Epidermal melanocyte (primary cell): Measurements from ENCODE around the gene MAP4K1.
A peak's percentile ranks its signal among the peaks of the same experiment; 100 is the strongest.
"Not testable (repeated sequence)": the region's sequence is repeated elsewhere in the genome, so short reads cannot be mapped to it uniquely, and the experiment has no call there.

ENCODE experiments used
- DNase-seq: peaks from one replicate; pipeline ENCODE4 v3.0.0; 2011; ENCODE audit warnings: low spot score; ENCODE audit not compliant: insufficient read length

Gene MAP4K1

DNA sequence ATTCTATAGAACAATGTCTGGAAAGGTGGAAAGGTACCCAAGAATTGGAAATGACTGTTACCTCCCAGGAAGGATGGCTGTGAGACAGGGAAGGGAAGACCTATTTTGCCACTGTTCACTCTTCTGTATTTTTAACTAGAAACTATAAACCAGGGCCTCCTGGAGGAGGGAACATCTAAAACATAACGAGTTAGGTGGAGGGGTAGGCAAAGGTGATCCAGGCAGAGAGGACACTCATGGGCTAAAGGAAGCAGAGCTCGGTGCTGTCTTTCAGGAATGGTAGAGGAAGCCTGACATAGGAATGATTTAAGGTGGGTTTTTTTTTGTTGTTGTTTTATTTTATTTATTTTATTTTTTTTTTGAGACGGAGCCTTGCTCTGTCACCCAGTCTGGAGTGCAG, 7.1 kb upstream of the MAP4K1 start:
- no peak for DNase-seq

- DNase-seq: no peak
Measured at GRCh38 chr19:38619361-38620174, 1.8 kb upstream of the MAP4K1 start.

- peak; percentile 97 for DNase-seq
Measured at GRCh38 chr19:38618590-38619360, 1.0 kb upstream of the MAP4K1 start, which contains the start of gene EIF3K. EIF3K (plus strand) TSS chr19:38619188; CDS start chr19:38619269, 81 bp downstream.

- no peak for DNase-seq
Measured at GRCh38 chr19:38617283-38617763, 430 bp downstream of the MAP4K1 start.

GRCh38 chr19:38616265-38616664, 1.5 kb downstream of the MAP4K1 start:
- DNase-seq: no peak

GRCh38 chr19:38615007-38615581, 2.7 kb downstream of the MAP4K1 start:
- DNase-seq: no peak

- DNase-seq: no peak
Measured at GRCh38 chr19:38614289-38614688, 3.5 kb downstream of the MAP4K1 start.

GRCh38 chr19:38606131-38606530, 11.6 kb downstream of the MAP4K1 start:
- DNase-seq: no peak

DNA sequence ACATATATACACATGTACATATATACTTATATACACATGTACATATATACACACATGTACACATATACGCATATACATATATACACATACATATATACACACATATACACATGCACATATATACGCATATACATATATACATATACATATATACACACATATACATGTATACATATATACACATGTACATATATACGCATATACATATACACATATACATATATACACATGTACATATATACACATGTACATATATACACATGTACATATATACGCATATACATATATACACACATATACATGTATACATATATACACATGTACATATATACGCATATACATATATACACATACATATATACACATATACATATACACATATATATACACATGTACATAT, 14.9 kb downstream of the MAP4K1 start:
- DNase-seq: not testable (repeated sequence)

DNA sequence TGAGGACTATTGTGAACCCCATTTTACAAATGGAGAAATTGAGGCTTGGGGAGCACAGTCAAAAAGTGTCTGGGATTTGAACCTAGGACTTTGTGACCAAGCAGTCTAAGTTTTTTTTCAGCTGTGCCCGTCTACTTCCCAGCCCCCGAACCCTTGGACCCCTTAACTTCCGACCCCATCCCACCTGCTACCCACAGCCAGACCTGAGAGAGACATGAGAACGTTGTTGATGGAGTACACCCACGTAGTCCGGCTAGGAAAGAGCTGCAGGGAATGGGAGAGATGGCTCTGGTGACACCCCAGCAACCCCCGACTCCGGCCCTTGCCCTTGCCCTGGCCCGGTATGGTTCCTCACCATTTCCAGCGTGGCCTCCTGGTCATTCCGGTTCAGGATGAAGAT, 18.0 kb downstream of the MAP4K1 start:
- DNase-seq: no peak

DNA sequence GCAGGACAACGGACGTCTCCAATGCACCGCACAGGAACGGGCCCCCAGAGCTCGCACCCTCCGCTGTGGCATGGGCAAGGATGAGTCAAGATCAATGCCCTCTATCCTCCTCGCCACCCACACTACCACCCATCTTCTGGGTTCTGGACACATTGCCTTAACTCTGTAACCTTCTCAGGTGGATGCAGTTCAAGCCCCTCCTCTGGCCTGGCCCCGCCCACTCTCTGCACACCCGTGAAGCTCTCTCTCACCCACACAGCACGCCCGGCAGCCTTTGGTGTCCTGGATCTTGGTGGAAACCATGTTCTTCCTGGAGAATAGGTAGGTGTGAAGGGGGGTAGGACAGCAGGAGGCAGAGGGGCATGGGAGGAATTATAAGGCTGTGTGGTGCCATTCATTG, 20.7 kb downstream of the MAP4K1 start:
- DNase-seq: no peak

DNA sequence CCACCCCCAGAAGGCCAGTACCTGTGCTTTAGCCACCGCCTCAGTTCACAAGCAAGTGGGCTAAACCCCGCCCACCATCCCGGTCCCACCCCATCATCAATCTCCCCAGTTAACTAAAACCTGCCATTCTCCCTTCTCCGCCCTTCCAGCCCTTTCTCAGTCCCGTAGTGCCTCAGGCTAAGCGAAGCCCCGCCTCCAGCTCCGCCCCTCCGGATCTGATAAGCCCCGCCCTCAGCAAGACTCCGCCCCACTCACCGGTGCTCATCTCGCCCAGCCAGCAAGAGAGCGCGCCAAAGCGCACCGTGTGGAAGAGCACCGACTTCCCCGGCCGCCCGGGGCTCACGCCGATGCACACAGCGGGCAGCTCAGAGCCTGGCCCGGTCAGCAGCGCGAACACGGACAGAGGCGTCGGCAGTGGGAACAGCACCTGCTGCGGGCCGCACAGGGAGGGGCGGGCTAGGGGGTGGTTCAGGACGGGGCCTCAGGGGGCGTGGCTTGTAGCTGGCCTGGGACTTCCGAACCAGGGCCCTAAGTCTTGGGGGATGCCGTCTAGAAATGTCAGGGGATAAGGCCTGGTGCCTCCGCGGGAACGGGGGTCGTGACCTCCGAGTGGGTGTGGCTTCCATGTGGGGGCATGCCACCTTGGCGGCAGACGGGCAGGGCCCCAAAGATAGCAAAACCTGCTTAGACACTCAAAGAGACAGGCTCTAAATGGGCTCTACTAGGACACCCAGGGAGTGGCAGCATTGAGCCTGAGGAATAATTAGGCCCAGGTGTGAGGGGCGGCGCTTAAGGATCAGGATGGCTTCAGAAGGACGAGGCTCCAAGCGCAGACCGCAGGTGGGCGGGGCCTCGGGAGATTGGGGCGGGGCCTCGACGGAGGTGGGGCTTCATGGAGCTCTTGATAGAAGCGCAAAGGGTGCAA, 21.4 kb downstream of the MAP4K1 start:
- no peak for DNase-seq

- no peak for DNase-seq
Measured at GRCh38 chr19:38592940-38593339, 24.8 kb downstream of the MAP4K1 start.

DNA sequence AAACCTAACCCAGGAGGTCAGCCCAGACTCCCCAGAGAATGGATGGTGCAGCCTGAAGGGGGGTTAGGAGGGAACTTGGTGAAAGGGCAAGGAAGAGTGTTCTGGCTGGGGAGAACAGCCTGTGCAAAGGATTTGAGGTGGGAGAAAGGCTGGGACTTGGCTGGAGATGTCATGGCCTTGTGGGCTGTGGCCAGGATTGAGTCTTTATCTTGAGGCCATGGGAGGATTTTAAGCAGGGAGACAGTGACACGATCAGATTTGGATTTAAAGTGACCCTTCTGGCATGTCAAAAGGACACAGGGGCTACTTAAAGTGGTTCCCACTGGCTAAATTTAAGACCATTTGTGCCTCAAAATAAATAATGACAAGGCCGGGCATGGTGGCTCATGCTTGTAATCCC, 29.7 kb downstream of the MAP4K1 start:
- no peak for DNase-seq

DNA sequence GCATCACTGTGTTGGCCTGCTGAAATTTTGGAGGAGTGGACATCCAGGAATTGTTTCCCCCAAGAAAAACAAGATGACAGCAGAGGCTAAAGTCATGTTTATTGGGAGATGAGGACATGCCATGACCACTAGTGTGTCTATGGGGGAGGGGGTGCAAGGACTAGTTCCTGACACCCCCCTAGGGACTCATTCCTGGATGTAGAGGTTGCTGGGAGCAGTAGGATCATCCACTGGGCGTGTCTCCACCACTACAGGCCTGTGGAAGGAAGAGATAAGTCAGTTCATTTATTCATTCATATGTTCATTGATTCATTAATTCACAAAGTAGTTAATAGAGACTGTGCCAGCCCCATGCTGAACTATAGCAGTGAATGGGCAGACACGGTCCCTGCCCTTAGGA, 30.2 kb downstream of the MAP4K1 start:
- no peak for DNase-seq

- no peak for DNase-seq
Measured at GRCh38 chr19:38583985-38584305, 33.8 kb downstream of the MAP4K1 start.

GRCh38 chr19:38583219-38583984, 34.4 kb downstream of the MAP4K1 start:
- DNase-seq: no peak

GRCh38 chr19:38580080-38580479, 37.7 kb downstream of the MAP4K1 start:
- no peak for DNase-seq

DNA sequence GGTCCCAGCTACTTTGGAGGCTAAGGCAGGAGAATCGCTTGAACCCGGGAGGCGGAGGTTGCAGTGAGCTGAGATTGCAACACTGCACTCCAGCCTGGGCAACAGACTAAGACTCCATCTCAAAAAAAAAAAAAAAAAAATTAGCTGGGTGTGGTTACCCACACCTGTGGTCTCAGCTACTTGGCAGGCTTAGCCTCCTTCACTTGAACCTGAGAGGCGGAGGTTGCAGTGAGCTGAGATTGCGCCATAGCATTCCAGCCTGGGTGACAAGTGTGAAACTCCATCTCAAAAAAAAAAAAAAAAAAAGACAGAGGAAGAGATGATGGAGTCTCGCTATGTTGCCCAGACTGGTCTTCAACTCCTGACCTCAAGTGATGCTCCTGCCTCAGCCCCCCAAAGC, 38.4 kb downstream of the MAP4K1 start:
- not testable (repeated sequence) for DNase-seq

DNA sequence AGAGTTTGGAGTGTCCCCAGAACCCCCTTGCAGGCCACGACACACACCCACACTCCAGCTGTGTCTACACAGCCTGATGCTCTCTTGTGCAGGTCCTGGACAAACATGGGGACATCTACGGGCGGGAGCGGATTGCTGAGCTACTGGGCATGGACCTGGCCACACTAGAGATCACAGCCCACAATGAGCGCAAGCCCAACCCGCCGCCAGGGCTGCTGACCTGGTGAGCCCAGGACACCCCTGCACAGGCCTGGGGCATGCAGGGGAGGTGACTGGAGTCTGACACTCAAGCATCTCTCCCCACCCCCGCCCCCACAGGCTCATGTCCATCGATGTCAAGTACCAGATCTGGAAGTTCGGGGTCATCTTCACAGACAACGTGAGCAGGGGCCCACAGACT, 39.9 kb downstream of the MAP4K1 start:
- DNase-seq: no peak
